KG1 (cell line): Measurements from ENCODE around the gene CAPS2.
"Not testable (repeated sequence)": the region's sequence is repeated elsewhere in the genome, so short reads cannot be mapped to it uniquely, and the experiment has no call there.

Experiments
- DNase-seq: peaks from one replicate; lab custom pipeline; 2025; lab: John Stamatoyannopoulos, UW

CAPS2 gene

DNA sequence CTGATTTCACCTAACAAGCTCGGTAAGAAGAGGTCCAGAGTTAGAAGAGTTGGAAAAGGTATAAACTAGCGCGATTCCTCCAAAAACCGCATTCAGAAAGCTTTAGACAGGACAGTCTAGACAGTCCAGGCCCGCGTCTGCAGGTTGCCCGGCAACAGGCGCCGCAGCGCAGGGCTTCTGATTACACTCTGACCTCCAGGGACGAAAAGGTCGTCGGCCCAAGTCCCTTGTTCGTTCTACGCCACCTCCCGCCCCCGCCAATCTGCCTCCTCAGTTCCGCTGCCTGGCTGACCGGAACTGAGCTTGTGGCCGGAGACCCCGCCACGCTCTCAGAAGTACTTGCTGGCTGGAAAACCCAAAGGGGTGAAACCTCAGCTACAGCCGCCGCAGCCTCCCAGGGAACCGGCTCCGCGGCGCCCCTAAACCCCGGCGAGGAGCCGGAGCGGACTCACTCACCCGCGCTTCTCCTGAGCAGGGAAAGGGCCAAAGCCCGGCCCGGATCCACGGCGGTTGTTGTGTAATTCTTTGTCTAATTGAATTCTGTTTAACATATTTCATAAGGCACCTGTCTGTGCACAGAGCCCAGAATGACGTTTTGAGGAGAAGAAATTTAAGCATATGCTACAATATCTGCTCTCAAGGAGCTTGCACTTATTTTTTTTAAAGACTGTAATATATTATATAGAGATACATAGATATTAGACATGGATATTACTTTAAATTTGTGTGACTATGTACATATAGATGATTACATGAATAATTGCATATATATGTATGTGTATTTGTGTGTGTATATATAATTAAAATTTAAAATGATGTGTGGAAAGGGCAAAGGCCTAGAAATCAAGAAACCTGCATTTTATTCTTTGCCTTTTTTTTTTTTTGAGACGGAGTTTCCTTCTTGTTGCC, at the start of gene CAPS2:
TSS of gene CAPS2 (minus strand) at position 407 of the 909 bp plus-strand sequence. CDS start 3,826 bp downstream, outside the sequence.
- DNase-seq, result peak; percentile 83

DNA sequence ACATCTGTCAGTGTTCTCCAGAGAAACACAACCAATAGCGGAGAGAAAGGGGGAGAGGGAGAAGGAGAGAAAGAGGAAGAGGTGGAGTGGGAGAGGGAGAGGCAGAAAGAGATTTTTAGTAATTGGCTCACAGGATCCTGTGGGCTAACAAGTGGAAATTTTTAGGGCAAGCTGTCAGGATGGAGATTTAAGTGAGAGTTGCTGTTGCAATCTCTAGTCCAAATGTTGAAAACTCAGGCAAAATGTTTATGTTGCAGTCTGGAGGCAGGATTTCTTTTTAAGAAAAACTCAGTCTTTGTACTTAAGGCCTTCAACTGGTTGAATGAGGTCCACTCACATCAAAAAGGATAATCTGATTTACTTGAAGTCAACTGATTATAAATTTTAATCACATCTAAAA, 48.2 kb upstream of the CAPS2 start:
- DNase-seq, result no peak

DNA sequence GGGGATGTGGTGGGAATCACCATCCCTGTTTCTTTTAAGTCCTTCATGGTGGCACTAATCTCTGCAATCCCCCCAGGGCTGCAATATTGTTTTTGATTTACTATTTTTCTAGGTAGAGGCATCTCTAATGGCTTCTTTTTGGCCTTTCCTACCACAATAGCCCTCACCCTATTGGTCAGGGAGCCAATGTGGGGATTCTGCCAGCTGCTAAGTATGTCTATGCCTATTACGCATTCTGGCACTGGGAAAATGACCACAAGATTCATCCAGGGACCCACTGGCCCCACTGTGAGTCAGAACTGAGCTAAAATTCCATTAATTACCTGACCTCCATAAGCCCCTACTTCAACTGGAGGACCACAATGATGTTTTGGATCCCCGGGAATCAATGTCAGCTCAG, 44.8 kb upstream of the CAPS2 start:
- DNase-seq, result no peak

DNA sequence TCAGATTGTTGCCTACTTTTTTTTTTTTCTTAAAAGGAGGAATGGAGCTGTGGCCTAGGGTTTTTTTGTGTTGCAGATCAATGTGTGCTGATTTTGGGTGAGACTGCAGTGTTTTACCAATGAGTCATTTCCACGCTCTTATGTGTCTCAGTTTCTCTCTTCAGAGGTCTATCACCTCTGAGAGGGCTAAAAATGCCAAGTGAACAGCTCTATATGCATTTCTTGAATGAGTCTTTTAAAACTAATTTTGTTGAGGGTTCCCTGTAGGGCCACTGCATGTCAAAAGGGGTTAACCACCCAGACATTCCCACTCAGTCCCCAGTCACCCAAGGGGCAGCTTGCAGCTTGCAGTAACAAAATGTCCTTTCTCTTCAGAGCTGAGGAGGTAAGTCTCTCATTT, 36.5 kb upstream of the CAPS2 start:
- DNase-seq, result no peak

DNA sequence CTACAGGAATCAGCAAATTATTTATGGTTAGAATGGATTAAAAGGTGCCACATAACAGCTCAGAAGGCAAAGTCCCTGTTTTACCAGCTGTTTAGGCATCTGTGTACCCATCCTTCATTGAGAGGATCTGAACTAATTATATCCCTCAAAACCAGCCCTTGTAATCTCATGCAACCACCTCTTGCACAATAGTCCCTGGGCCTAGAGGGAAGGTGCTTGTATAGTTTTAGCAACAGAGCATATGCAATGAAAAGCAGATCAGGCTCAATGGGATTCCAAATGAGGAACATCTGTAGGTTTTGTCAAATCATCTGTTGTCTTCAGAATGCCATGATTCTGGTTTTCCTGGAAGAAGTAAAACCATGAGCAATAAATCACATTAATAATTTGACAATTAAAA, 34.8 kb upstream of the CAPS2 start:
- no peak for DNase-seq

DNA sequence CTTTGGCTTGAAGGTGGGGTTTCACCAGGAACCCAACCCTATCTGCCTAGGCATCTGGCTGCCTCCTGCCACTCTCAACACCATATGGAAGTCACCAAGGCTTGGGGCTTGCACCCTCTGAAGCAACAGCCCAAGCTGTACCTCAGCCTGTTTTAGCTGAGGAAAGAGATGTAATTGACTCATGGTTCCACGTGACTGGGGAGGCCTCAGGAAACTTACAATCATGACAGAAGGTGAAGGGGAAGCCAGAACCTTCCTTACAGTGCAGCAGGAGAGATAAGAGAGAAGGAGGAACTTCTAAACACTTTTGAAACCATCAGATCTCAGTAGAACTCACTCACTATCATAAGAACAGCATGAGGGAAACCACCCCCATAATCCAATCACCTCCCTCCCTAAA, 31.3 kb upstream of the CAPS2 start:
- no peak for DNase-seq

DNA sequence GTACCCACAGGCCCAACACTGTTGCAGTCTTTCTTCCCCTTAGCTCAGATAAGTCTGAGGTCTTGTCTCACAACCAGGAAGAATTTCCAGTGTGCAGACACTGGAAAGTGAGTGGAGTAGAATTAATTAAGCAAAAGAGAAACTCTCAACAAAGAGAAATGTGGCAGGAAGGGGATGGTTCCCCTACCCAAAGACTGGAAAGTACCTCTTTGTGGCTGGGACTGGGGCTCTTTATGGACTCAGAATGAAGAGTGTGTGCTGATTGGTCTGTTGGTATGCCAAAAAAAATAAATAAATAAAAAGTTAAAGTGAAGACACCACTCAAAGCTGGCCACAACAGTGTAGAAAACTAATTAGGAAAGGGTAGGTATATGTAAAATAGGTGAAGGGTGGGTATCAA, 30.8 kb upstream of the CAPS2 start:
- no peak for DNase-seq

DNA sequence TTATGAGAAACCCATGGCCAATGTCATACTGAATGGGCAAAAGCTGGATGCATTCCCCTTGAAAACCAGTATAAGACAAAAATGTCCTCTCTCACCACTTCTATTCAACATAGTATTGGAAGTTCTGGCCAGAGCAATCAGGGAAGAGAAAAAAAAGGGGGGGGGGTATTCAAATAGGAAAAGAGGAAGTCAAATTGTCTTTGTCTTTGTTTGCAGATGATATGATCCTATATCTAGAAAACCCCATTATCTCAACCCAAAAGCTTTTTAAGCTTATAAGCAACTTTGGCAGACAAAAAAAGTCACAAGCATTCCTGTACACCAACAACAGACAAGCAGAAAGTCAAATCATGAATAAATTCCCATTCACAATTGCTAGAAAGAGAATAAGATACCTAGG, 23.9 kb upstream of the CAPS2 start:
- DNase-seq, result no peak

DNA sequence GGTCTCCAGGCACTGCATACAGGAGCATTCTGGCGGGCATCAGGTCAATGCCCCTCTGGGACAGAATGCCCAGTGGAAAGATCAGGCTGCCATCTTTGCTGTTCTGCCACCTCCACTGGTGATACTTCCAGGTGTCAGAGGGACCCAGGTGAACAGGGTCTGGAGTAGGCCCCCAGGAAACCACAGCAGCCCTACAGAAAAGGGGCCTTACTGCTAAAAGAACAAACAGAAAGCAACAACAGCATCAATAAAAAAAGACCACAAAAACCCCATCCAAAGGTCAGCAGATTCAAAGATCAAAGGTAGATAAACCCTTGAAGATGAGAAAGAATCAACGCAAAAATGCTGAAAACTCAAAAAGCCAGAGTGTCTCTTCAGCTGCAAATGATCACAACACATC, 20.3 kb upstream of the CAPS2 start:
- DNase-seq, result no peak

DNA sequence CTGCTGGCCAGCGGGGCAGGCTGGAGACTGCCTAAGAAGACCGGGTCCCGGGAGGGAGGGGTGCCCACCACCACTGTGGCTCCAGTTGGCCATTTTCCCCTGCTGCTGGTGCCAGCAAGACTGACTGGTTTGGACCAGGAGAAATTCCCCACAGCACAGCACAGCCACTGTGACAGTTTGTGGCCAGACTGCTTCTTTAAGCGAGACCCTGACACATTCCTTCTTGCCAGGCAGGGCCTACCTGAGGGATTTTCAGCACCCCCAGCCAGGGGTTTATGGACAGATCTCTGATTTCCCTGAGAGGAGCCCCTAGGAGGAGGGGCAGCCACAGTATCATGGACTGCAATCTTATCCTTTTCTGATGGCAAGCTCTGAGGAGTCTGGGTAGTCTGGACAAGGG, 19.8 kb upstream of the CAPS2 start:
- DNase-seq, result no peak

DNA sequence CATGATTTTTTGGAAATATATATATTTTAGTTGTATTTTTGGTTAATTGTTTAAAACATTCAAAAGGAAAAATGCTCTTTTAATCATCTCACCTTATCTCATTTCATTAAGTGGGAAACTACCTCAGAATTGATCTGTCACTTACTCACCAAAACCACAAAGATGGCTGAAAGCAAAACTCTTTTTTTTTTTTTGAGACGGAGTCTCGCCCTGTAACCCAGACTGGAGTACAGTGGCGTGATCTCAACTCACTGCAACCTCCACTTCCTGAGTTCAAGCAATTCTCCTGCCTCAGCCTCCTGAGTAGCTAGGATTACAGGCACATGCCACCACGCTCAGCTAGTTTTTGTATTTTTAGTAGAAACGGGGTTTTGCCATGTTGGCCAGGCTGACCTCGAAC, 16.1 kb upstream of the CAPS2 start:
- DNase-seq, result not testable (repeated sequence)

DNA sequence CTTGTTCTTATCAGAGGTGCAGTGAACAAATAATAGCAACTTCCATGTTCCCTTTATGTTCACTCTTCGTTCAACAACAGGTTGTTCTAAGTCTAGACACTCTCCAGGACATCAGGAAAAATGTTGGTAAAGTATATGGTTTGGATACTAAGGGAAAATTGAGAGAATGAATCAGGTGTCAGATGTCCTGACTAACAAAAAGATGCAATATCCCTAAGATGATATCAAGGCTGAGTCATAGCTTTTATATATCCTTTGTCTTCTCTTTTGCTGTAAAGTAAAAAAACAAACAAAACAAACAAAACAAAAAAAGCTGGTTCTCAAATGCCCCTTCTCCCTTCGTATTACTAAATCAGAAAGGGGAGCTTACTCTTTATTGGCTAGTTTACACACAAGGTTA, 15.4 kb upstream of the CAPS2 start:
- no peak for DNase-seq

DNA sequence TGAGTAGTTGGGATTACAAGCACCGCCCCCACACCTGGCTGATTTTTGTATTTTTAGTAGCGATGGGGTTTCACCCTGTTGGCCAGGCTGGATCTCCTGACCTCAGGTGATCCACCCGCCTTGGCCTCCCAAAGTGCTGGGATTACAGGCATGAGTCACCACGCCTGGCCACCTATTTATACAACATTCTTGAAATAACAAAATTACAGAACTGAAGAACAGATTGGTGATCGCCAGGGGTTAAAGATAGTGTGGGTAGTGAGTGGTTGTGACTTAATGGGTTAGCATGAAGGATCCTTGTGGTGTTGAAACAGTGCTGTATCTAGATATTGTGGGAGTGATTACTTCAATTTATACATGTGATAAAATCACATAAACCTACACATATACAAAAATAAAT, 11.7 kb upstream of the CAPS2 start:
- no peak for DNase-seq

DNA sequence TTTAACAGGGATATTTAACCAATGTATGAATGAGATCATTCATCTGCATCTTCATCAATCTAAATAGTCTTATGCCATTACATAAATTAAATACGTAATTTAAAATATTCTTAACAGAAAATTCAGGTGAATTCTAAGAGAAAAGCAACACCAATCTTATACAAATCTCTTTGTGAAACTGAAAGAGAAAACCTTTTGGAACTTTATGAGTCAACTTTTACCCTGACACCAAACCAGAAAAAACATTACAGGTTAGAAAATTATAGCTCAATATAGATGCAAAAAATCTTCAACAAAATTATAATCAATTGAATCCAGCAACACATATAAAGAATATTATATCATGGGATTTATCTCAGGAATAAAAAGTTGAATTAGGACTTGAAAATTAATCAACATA, 7.8 kb upstream of the CAPS2 start:
- no peak for DNase-seq

DNA sequence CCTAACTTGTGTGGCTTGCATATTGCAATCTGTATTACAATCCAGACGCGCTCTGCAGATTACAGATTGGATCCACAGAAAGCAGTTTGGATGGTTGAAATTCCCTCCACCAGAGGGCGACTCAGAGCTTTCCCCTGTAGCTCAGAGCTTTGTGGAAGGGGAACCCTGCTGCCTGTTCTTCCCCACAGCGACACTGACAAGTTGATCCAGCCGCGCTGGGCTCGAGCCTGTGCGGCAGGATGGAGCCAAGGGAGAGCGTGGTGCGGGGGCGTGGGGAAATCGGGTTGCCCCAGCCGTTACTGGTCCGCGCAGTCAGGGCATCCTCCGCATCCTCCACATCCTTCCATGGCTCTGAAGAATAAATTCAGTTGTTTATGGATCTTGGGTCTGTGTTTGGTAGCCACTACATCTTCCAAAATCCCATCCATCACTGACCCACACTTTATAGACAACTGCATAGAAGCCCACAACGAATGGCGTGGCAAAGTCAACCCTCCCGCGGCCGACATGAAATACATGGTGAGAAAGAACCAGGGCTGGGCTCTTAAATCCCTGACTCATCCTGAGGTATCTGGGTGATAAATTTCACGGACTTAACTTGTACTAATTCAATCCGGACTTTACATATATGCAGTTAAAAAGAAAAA, 4.4 kb upstream of the CAPS2 start, which contains the start of gene GLIPR1L1:
TSS of gene GLIPR1L1 (plus strand) at position 287 of the 647 bp plus-strand sequence. CDS start at position 346, 59 bp downstream.
- DNase-seq, result peak; percentile 93

DNA sequence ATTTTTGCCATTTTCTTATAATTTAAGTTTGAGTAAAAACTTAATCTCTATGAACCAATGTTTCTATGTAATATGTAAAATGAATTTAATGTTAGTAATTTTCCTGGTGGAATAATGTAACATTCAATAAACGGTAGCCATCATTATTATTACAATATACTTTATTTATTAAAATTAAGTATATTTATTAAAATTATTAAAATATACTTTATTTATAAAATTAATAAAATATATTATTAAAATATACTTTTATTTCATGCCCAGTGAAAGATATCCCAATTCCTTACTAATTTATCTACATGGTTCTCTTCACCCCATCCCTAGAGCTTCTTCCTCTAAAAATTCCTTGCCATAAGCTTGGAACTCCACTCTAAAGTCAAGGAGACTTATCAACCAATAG, 2.5 kb downstream of the CAPS2 start:
- no peak for DNase-seq

DNA sequence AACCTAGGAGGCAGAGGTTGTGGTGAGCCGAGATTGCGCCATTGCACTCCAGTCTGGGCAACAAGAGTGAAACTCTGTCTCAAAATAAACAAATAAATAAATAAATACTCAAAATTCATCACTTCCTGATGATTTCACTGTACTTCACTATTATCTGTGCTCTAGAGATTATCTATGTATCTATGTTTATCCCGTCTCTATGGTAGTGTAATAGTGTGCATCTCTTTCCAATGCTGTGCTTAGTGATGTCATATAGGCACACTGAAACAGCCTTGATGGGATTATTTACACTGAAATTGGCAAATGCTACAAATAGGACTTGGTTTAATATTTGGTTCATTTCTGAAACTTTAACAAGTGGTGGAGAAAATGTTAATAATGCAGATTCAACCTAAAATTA, 6.5 kb downstream of the CAPS2 start:
- no peak for DNase-seq

DNA sequence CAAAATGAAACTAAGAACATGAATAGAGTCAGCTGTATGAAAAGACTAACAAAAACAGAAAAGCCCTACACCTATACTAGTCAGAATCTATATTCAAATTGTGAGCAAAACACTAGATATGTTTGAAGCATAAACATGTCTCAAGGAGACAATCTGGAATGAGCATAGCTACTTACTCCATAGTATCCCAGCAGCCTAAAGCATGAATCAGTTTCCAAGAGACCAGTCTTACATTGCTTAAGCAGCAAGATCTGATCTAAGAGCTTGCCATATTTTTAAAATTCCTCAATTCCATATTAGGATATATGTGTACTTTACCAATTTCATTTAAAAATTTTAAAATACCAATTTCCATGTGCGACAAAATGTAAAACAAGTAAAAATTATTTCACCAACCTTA, 7.7 kb downstream of the CAPS2 start:
- DNase-seq, result no peak

DNA sequence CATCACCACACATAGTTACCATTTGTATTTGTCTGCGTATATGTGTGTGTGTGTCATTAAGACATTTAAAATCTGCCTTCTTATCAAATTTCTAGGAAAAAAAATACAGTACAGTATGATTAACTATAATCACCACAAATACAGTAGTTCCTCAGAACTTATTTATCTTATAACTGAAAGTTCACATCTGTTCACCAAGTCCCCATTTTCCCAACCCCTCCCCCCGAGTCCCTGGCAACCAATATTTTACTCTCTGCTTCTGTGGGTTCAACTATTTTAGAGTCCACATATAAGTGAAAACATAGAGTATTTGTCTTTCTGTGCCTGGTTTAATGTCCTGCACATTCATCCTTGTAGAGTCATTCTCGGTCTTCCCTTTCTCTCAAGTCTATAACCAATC, 12.3 kb downstream of the CAPS2 start:
- no peak for DNase-seq

DNA sequence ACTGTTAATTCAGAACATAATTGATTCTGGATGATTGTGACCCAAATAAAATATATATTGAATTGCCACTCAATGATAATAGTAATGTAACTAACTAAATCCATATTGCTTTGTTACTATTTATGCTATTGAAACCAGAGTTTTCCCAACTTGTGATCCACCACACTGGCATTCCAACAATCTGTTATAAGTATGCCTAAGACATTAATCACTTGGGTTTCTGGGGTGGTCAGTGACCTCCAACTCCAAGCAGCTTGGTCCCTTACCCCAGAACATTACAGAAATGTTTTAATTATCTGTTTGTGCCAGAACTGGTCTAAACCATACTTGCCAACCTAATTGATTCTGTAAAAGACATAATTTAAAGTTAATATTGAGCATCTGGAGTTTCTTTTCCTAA, 14.6 kb downstream of the CAPS2 start:
- no peak for DNase-seq

DNA sequence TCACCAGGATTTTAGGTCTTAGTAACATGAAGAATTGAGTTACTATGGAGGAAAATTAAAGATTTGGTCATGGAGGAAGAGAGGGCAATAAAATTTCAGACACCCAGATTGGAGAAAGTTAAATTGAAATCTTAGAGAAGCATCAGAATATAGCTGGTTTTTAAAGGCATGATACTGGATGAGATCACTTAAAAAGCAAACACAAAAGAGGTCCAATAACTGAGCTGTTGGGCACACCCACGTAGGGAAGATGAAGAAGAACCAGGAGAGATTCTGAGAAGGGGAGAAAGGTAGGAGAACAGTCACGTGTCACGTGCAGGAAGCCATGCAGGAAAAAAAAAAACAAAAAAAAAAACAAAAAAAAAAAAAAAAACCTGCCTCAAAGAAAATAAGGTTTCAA, 18.8 kb downstream of the CAPS2 start:
- DNase-seq, result no peak

DNA sequence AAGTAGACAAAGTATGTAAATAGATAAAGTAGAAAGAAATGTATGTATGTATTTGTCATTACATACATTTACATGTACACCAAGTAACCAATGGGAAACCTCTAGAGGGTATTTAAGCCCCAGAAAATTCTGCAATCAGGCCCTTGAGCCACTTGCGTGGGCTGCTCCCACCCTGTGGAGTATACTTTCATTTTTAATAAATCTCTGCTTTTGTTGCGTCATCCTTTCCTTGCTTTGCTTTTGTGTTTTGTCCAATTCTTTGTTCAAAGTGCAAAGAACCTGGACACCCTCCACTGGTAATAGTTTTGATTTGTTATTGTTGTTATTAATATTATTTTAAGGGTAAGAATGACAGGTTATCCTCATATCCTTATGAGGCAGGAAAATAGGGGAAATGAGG, 21.8 kb downstream of the CAPS2 start:
- no peak for DNase-seq
